VCaP (cell line): ENCODE data around the gene POU2F3.

Source experiments
- H3K27ac ChIP-seq: fragments of 450-650 bp; 2 replicates; pipeline ENCODE4 v1.5.1; 2017
- TF ChIP-seq, protein P1 (sequence below): fragments of 450-650 bp; conservative IDR thresholded peaks from 2 replicates; pipeline ENCODE4 v1.5.1; 2017; ENCODE audit warnings: mild to moderate bottlenecking, moderate library complexity

The POU2F3 gene

DNA sequence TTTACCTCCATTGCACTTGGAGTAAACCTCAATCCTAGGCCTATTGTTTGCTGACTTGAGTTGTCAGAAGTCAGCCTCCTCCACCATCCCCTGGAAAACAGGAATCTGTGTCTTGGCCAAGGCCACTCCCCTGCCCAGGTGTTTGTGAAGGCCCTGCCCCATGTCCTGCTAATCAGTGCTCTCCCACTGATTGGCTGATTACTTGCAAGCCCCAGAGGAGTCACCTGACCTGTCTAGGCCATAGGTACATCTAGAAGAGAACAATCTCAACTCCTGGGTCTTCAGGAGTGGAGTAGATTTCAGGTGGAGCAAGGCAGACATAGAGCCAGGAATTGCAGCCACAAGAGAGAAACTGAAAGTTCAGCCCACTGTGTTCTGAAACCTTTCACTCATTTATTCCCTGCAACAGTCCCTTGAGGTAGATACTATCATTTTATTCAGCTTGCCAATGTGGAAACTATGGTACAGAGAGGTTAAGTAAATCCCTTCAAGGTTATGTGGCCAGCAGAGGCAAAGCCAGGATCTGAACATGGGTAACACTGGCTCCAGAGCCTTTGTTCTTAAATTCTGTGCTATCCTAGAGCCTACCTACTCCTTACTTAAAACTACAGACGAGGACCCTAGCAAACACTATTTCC lies 18.7 kb upstream of the POU2F3 start:
- TF ChIP-seq, protein P1, sequence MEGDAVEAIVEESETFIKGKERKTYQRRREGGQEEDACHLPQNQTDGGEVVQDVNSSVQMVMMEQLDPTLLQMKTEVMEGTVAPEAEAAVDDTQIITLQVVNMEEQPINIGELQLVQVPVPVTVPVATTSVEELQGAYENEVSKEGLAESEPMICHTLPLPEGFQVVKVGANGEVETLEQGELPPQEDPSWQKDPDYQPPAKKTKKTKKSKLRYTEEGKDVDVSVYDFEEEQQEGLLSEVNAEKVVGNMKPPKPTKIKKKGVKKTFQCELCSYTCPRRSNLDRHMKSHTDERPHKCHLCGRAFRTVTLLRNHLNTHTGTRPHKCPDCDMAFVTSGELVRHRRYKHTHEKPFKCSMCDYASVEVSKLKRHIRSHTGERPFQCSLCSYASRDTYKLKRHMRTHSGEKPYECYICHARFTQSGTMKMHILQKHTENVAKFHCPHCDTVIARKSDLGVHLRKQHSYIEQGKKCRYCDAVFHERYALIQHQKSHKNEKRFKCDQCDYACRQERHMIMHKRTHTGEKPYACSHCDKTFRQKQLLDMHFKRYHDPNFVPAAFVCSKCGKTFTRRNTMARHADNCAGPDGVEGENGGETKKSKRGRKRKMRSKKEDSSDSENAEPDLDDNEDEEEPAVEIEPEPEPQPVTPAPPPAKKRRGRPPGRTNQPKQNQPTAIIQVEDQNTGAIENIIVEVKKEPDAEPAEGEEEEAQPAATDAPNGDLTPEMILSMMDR = no peak
- H3K27ac ChIP-seq = no peak overlapping the region

DNA sequence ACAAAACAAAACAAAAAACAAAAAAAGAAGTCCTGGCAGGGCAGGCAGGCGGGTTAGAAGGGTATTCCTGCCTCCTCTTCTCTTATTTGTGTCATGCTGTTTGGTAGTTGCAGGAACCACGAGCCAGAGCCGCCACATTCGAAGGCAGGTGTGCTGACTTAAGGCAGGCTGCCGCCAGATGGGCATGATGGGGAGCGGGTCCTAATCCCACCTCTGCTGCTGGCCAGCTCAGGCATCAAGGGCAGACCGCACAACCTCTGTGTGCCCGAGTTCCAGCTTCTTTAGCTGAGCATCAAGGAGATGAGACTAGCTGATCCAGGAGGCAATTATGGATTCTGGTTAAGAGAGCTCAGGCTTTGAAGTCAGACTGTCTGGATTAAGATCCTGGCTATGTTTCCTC lies 17.0 kb upstream of the POU2F3 start:
- H3K27ac ChIP-seq = no peak overlapping the region
- TF ChIP-seq, protein P1 = no peak

DNA sequence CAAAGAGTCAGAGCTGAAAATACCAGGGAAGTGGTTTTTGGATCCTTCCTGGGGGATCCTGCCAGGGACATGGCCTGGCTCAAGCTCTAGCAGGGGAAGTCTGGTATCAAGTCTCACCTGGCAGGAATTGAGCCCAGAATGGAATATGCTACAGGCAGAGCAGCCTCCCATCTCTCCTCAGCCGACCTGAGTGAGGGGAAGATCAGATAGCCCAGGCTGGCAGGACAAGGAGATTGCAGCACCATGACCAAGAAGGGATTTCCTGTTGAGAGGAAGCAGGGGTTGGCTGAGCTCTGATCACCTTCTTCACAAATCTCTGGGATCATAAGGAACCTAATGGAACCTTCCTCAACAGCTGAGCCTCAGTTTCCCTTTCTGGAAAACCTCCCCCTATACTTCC lies 16.1 kb upstream of the POU2F3 start:
- H3K27ac ChIP-seq = no peak overlapping the region
- TF ChIP-seq, protein P1 = no peak

DNA sequence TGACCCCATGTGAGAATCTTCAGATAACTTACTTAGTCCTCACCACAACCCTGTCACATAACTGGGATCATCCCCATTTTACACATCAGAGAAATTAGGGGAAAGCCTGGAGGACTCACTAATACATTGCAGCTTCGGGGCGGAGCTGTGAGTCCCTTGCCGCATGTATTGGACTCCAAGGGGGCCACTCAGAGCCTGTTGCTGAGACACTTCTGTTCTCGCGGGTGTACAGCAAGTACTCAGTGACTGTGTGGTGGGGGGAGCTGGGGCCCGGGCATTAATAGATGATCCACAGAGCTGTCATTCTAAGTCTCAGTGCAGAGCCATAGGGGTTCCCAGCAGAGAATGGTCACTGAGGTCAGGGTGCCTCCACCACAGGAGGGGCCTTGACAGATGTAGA lies 15.6 kb upstream of the POU2F3 start:
- no peak overlapping the region for H3K27ac ChIP-seq
- TF ChIP-seq, protein P1 = no peak

DNA sequence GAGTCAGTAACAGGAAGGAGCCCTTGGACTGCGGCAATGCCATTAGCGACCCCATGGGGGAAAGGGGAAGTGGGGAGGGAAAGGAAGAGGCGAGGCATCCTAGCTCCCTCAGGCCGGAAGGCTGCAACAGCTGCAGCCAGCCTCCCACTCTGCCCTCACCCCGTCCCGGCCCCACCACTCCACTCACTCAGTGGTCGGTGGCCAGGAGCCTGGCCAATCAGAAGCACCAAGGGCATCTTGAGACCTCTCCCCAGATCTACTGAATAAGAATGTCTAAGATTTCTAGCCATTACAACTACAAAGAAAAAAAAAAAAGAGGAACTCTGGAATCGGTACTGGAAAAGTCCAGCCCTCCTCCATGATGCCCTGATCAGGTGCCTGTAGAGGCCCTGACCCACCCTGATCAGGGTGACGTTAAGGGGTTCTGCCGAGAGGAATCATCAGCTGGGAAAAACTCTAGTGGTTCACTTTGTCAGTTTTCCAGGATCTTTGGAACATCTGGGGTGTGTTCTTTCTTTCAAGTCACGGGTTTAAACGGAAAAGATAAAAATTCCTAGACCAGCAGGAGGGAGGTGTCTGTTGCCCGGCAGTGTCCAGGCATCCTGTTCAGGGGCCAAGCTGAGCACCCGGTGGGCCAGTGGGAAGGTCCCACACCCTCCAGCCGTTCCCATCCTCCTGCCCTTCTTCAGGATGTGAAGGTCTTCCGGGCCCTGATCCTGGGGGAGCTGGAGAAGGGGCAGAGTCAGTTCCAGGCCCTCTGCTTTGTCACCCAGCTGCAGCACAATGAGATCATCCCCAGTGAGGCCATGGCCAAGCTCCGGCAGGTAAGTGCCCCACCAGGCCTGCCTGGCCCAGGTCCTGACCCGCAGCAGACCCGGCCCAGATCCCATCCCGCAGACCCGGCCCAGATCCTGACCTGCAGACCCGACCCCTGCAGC lies 14.7 kb upstream of the POU2F3 start:
- no peak overlapping the region for H3K27ac ChIP-seq

DNA sequence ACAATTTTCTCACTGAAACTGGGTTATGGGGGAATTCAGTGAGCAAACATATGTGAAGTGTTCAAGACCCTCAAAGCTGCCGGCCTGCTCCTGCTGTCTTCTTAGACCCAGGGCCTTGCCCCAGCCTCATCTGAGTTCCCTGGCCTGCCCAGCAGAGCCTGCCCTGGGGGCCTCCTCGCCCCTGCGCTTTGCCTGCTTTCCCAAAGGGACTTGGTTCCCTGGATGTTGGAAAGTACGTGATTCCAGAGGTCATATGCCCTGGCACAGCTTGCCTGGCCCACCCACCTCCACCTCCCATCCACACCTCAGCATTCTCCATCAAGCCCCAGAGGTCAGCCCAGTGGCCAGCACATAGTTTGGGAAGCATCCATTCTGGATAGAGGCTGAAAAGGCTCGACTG lies 13.7 kb upstream of the POU2F3 start:
- no peak overlapping the region for H3K27ac ChIP-seq
- TF ChIP-seq, protein P1 = no peak

More for the DNA sequence above, 14.7 kb upstream of the POU2F3 start:
- TF ChIP-seq, protein P1 = no peak

DNA sequence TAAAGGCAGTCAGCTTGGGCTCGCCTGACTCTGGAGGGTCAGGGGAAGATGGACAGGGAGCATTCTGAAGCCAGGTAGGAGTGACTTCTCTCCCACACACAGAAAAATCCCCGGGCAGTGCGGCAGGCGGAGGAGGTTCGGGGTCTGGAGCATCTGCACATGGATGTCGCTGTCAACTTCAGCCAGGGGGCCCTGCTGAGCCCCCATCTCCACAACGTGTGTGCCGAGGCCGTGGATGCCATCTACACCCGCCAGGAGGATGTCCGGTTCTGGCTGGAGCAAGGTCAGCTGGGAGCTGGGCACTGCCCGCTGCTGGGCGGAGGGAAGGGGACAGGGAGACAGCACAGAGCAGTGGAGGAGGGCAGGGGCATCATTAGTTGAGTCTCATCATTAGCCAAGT lies 13.2 kb upstream of the POU2F3 start:
- TF ChIP-seq, protein P1 = no peak
- no peak overlapping the region for H3K27ac ChIP-seq
